Astrocyte of the spinal cord (primary cell): ENCODE results near the gene HDHD3.

Source experiments
- DNase-seq: peaks from one replicate; pipeline ENCODE4 v3.0.0; 2011; ENCODE audit warnings: low read depth, low spot score
- H3K4me3 ChIP-seq: 2 replicates; pipeline ENCODE4 v1.5.1; 2011; ENCODE audit warnings: low read depth, mild to moderate bottlenecking, low read length, moderate library complexity
- in situ Hi-C: cut with HindIII; loops from 2 replicates; pipeline ENCODE4 v1.10.0; 2017; ENCODE audit warnings: low sequenced_read_pairs
- TF ChIP-seq, protein P1 (sequence below): IDR thresholded peaks from 2 replicates; pipeline ENCODE4 v1.5.1; 2012; ENCODE audit warnings: low read depth, mild to moderate bottlenecking, low read length, inconsistent platforms

HDHD3 gene

DNA sequence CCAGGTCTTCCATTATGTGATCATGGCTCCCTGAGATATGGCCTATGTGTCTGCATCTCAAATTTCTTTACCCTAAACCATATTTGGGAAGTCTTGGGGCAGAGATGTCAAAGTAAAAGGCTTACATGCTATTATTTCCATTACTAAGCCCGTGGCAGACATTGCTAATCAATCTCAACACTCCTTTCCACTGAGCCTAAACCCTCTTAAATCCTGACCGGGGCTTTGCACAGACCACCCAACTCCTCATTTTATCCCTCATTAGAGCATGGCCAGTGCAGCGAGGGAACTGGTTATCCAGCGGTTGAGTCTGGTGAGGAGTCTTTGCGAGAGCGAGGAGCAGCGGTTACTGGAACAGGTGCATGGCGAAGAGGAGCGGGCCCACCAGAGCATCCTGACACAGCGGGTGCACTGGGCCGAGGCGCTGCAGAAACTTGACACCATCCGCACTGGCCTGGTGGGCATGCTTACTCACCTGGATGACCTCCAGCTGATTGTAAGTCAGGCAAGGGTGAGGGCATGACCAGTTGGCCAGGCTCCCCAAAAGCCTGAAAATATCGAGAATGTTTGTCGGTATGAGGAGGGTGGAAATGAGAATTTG, 16.4 kb downstream of the HDHD3 start:
- H3K4me3 ChIP-seq = no peak overlapping the region
- TF ChIP-seq, protein P1, sequence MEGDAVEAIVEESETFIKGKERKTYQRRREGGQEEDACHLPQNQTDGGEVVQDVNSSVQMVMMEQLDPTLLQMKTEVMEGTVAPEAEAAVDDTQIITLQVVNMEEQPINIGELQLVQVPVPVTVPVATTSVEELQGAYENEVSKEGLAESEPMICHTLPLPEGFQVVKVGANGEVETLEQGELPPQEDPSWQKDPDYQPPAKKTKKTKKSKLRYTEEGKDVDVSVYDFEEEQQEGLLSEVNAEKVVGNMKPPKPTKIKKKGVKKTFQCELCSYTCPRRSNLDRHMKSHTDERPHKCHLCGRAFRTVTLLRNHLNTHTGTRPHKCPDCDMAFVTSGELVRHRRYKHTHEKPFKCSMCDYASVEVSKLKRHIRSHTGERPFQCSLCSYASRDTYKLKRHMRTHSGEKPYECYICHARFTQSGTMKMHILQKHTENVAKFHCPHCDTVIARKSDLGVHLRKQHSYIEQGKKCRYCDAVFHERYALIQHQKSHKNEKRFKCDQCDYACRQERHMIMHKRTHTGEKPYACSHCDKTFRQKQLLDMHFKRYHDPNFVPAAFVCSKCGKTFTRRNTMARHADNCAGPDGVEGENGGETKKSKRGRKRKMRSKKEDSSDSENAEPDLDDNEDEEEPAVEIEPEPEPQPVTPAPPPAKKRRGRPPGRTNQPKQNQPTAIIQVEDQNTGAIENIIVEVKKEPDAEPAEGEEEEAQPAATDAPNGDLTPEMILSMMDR = no peak
- no peak for DNase-seq
- in situ Hi-C loops = no loop called here

DNA sequence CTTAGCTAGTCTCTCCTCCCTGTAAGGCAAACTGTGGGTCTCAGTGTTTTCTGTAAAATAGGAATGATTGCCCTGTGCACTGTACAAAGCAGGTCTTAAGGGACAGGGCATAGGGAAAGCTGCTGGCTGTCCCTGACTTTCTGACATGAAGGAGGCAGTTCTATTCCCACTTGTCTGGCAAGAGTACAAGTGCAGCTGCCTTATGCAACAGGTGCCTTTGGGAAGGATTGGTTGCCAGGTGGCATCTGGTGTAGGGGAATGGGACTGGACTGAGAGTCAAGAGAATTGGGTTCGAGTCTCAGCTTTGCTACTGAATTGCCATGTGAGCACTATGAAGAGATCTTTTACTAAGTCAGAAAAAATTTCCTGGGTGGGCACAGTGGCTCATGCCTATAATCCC, 17.4 kb downstream of the HDHD3 start:
- TF ChIP-seq, protein P1 = no peak
- H3K4me3 ChIP-seq = no peak overlapping the region
- no peak for DNase-seq
- in situ Hi-C loops = no loop called here

DNA sequence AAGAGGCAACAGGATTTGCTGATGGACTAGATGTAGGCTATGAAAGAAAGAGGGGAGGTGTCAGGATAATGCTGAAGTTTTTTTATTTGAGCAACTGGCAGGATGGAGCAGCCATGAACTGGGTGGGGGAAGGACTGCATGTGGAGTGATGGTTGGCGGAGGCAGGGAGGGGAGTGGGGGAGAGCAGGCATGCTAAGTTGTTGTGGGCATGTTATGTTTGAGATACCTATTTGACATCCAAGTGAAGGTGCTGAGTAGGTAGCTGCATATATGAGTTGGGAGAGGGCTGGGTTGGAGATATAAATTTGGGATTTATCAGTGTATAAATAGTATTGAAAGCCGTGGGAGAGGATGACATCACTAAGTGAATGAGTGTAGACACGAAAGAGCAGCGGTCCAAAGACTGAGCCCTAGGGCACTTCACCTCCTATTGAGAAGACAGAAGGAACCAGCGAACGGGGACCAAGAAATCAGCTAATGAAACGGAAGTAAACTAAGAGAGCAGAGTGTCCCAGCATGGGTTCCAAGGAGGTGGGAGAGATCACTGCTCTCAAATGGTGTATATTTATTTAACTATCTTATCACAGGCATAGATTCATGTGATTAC, 20.0 kb downstream of the HDHD3 start:
- H3K4me3 ChIP-seq = no peak overlapping the region
- in situ Hi-C loops = no loop called here
- TF ChIP-seq, protein P1 = no peak
- DNase-seq = no peak

DNA sequence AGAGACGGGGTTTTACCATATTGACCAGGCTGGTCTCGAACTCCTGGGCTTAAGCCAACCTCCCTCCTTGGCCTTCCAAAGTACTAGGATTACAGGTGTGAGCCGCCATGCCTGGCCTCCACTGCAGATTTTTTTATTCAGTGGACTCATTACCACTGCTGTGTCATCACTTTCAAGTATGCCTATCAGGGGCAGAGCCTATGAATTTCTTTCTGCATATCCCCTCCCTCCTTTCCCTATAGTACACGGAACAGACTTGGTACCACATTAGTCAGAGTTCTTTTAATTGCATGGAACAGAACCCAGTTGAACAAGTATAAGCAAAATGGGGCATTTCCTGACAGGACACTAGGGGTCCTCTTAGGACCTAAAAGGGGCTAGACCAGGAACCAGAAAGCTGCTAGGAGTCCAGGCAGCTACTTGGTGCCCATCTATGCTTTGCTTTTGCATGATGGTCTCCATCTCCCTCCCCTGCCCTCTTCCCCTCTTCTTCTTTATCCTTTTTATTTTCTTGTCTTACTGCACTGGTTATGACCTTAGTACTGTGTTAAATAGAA, 21.7 kb downstream of the HDHD3 start:
- no peak overlapping the region for H3K4me3 ChIP-seq
- in situ Hi-C loops = no loop called here
- TF ChIP-seq, protein P1 = peak; percentile 26

DNA sequence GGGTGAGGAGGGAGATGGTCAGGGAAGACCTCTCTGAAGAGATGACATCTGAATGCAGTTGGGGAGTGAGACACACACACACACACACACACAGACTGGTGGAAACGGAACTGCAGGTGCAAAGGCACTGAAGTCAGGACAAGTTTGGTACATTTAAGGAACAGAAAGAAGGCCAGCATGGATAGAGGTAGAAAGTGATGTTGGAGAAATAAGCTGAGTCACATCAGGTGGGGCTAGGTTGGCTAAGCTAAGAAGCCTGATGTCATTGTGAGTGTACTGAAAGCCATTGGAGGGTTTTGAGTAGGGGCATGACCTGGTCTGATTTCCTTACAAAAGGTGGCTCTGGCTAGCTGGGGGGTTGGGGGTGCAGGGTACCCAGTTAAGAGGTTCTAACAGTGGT, 24.4 kb downstream of the HDHD3 start:
- in situ Hi-C loops = no loop called here
- H3K4me3 ChIP-seq = no peak overlapping the region
- TF ChIP-seq, protein P1 = no peak
- DNase-seq = no peak

More for the DNA sequence above, 21.7 kb downstream of the HDHD3 start:
- peak; percentile 6 for DNase-seq

DNA sequence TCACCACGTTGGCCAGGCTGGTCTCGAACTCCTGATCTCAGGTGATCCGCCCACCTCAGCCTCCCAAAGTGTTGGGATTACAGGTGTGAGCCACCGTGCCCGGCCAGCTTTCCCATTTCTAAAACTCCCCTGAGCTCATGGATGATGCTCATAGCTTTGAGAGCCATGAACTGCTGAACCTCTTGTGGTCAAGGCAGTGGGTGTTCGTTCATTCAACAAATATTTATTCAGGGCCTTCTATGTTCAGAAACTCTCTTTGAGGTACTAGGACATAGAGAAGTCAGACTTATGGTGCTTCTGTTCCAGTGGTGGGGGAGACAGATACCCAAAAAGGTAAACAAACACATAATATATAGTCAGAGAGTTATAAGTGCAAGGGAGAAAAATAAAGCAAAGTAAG, 24.8 kb downstream of the HDHD3 start:
- in situ Hi-C loops = no loop called here

More for the DNA sequence above, 24.8 kb downstream of the HDHD3 start:
- H3K4me3 ChIP-seq = no peak overlapping the region
- no peak for DNase-seq
- TF ChIP-seq, protein P1 = no peak
